Hepatocyte (in vitro differentiated cells): Measurements from ENCODE around the gene DIP2C. TPM values are rescaled to one million over a fixed set of nuclear protein-coding genes. Genes with fewer than 3 reads are reported as not detected.

Experiments used
- DNase-seq: peaks from one replicate; pipeline ENCODE4 v3.0.0-alpha.2; 2016; ENCODE audit warnings: low spot score
- H2AFZ ChIP-seq: fragments of 200-600 bp; sonication (generic); 2 replicates; pipeline ENCODE4 v1.6.0; 2016; ENCODE audit warnings: antibody characterized with exemption, mild to moderate bottlenecking
- H3K27ac ChIP-seq: fragments of 200-600 bp; sonication (generic); 2 replicates; pipeline ENCODE4 v1.5.1; 2016; ENCODE audit warnings: mild to moderate bottlenecking
- H3K27me3 ChIP-seq: fragments of 200-600 bp; sonication (generic); 2 replicates; pipeline ENCODE4 v1.6.1; 2016
- H3K36me3 ChIP-seq: fragments of 200-600 bp; sonication (generic); replicated peaks from 2 replicates; pipeline ENCODE4 v1.5.1; 2016; ENCODE audit warnings: low read depth; ENCODE audit not compliant: insufficient read depth
- H3K4me1 ChIP-seq: fragments of 200-600 bp; sonication (generic); 2 replicates; pipeline ENCODE4 v1.5.1; 2016; ENCODE audit warnings: mild to moderate bottlenecking, moderate library complexity; ENCODE audit not compliant: insufficient read depth
- H3K4me2 ChIP-seq: fragments of 200-600 bp; sonication (generic); 2 replicates; pipeline ENCODE4 v1.6.0; 2016
- H3K4me3 ChIP-seq: fragments of 200-600 bp; sonication (generic); 2 replicates; pipeline ENCODE4 v1.5.1; 2016; ENCODE audit warnings: mild to moderate bottlenecking
- H3K79me2 ChIP-seq: fragments of 200-600 bp; sonication (generic); 2 replicates; pipeline ENCODE4 v1.6.0; 2017; ENCODE audit warnings: mild to moderate bottlenecking
- H3K9me2 ChIP-seq: fragments of 200-600 bp; sonication (generic); replicated peaks from 2 replicates; pipeline ENCODE4 v1.6.0; 2017; ENCODE audit warnings: mild to moderate bottlenecking; ENCODE audit not compliant: insufficient read depth
- H3K9me3 ChIP-seq: fragments of 200-600 bp; sonication (generic); 2 replicates; pipeline ENCODE4 v1.5.1; 2016; ENCODE audit warnings: low read depth, mild to moderate bottlenecking
- H4K20me1 ChIP-seq: fragments of 200-600 bp; sonication (generic); 2 replicates; pipeline ENCODE4 v1.6.0; 2016; ENCODE audit warnings: mild to moderate bottlenecking; ENCODE audit not compliant: insufficient read depth, poor library complexity, severe bottlenecking
- EZH2 ChIP-seq: fragments of 200-600 bp; sonication (generic); IDR thresholded peaks from 2 replicates; pipeline ENCODE4 v1.6.1; 2016; ENCODE audit warnings: antibody characterized with exemption, mild to moderate bottlenecking, borderline replicate concordance
- EZH2phosphoT487 ChIP-seq: fragments of 200-600 bp; sonication (generic); IDR thresholded peaks from one replicate; pipeline ENCODE4 v1.6.1; 2018; ENCODE audit warnings: antibody characterized with exemption, mild to moderate bottlenecking, low read depth, moderate library complexity; ENCODE audit not compliant: unreplicated experiment, severe bottlenecking
- WGBS: methylation state at CpG from one replicate; pipeline ENCODE4 v1.1.6; 2016; ENCODE audit warnings: low lambda C conversion rate; ENCODE audit errors: missing lambda C conversion rate; 5-methylcytosine and 5-hydroxymethylcytosine counted together
- polyA plus RNA-seq: library from polyadenylated mRNA; unstranded; fragments of >200 nt; fragmentation: Nextera tagmentation; extraction: Ambion mirVana; gene quantifications from 2 replicates; pipeline ENCODE4 v1.2.1, GENCODE V29; 2016
- total RNA-seq: library from RNA; depleted of rRNA; stranded (reverse); fragments of >200 nt; gene quantifications from 2 replicates; pipeline ENCODE4 v1.2.3, GENCODE V29; 2014
- TF ChIP-seq, protein P1 (sequence below): fragments of 200-600 bp; sonication (generic); IDR thresholded peaks from 2 replicates; pipeline ENCODE4 v1.5.1; 2016; ENCODE audit warnings: antibody characterized with exemption, mild to moderate bottlenecking; ENCODE audit not compliant: poor library complexity

The DIP2C gene
- total and polyA plus RNA-seq, 2 experiments from 2014 or later: 11.1 to 12.8 TPM

DNA sequence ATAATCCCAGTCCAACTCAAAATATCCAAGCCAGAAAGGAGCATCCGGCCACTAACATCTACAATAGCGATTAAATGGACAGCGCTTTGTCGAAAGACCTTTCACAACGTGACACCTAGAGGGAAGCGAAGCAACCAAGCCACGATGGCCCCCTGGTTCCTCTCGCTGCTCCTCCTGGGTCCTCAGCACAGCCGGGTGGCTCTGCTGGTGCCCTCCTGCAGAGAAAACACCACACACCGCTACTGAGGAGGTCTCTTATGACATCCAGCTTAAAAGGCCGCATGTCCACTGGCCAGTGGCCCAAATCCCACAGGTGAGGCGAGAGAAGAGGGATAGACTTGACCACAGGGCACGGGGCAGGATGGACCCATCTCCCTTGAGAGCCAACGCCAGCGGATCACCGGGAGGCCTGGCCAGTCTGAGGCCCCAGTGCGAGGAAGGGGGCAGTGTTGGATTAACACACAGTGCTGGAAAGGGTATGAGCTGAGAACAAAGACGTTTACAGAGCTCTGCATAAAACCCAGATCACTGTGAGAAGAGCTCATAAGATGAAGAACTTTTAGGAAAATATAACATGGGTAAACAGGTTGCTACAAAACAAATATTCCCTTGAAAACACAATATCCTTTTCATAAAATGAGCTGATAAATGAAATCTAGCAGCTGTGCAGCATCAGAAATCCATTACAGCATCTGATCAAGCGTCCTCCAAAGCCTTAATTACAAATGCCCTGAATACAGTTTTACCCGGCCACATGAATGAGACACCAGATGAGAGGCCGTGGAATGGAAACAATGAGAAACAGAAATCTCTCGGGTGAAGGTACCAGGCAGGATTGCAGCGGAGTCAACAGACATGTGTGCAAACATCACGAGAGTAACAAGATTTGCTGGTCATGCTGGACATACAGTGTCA lies 236.7 kb downstream of the DIP2C start:
- peak overlapping the region; percentile 14 for H3K4me2 ChIP-seq
- H3K79me2 ChIP-seq: peaks cover 5% of the 10 kb centered on the region
- no peaks in the 10 kb centered on the region for H4K20me1 ChIP-seq
- H3K4me1 ChIP-seq: peaks cover 19% of the 10 kb centered on the region
- H2AFZ ChIP-seq: no peak overlapping the region
- no peak for DNase-seq
- no peak overlapping the region for H3K4me3 ChIP-seq
- no peak for TF ChIP-seq EZH2
- TF ChIP-seq, protein P1, sequence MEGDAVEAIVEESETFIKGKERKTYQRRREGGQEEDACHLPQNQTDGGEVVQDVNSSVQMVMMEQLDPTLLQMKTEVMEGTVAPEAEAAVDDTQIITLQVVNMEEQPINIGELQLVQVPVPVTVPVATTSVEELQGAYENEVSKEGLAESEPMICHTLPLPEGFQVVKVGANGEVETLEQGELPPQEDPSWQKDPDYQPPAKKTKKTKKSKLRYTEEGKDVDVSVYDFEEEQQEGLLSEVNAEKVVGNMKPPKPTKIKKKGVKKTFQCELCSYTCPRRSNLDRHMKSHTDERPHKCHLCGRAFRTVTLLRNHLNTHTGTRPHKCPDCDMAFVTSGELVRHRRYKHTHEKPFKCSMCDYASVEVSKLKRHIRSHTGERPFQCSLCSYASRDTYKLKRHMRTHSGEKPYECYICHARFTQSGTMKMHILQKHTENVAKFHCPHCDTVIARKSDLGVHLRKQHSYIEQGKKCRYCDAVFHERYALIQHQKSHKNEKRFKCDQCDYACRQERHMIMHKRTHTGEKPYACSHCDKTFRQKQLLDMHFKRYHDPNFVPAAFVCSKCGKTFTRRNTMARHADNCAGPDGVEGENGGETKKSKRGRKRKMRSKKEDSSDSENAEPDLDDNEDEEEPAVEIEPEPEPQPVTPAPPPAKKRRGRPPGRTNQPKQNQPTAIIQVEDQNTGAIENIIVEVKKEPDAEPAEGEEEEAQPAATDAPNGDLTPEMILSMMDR: no peak
- no peak for TF ChIP-seq EZH2phosphoT487
- no peaks in the 10 kb centered on the region for H3K27me3 ChIP-seq
- H3K9me2 ChIP-seq: no peaks in the 10 kb centered on the region
- 82% methylated on average over 24 of the region's 24 CpGs for WGBS
- H3K36me3 ChIP-seq: no peaks in the 10 kb centered on the region
- H3K9me3 ChIP-seq: no peaks in the 10 kb centered on the region
- peak overlapping the region; percentile 49 for H3K27ac ChIP-seq

DNA sequence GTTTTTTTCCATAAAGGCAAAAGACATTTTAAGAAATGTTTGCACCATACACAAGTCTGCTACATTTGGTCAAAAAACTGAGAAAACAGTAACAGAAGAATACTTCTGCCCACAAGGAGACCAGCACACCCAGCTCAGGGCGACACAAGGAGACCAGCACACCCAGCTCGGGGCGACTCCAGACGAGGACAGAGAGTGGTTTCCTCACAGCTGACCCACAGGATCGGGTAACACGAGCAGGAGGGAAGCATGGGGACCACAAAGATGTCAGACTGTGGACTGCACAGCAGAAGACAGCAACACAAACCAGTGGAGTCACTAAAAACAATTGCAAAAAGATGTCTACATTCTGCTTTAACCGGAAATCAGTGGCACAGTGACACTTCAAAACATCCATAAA lies 237.6 kb downstream of the DIP2C start:
- Histone ChIP-seq H3K27ac (no peak overlapping the region), H3K36me3 (no peaks in the 10 kb centered on the region), H3K79me2 (peaks cover 5% of the 10 kb centered on the region), H4K20me1 (no peaks in the 10 kb centered on the region), H3K9me3 (no peaks in the 10 kb centered on the region), H2AFZ (no peak overlapping the region), H3K4me2 (no peak overlapping the region), H3K4me3 (no peak overlapping the region), H3K9me2 (no peaks in the 10 kb centered on the region), H3K4me1 (peaks cover 19% of the 10 kb centered on the region), H3K27me3 (no peaks in the 10 kb centered on the region)
- DNase-seq: no peak
- TF ChIP-seq, protein P1: no peak
- no peak for TF ChIP-seq EZH2phosphoT487
- TF ChIP-seq EZH2: no peak
- 80% methylated on average over 7 of the region's 7 CpGs for WGBS

DNA sequence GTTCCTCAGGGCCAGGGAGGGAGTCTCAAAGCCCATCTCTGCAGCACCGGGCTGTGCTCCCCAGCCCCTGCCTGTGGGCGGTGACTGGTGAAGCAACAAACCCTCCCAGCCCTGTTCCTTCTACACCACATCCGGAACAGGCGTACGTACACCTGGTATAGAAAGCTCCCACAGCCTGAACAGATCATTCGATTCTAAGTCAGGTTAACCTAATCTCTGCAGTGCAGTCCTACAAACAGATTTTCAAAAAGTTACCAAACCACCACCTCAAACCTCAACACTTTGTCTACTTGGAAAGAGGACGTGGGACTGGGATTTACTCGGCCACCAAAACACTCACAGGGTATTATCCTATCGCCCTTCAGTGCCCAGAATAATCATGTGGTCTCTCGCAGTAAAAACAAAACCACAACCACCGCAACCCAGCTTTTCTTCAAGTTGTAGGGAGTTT lies 238.4 kb downstream of the DIP2C start:
- Histone ChIP-seq H3K27ac (no peak overlapping the region), H3K9me2 (no peaks in the 10 kb centered on the region), H3K79me2 (peaks cover 5% of the 10 kb centered on the region), H4K20me1 (no peaks in the 10 kb centered on the region), H3K36me3 (no peaks in the 10 kb centered on the region), H2AFZ (no peak overlapping the region), H3K4me1 (peaks cover 19% of the 10 kb centered on the region), H3K4me2 (no peak overlapping the region), H3K9me3 (no peaks in the 10 kb centered on the region), H3K4me3 (no peak overlapping the region), H3K27me3 (no peaks in the 10 kb centered on the region)
- no peak for DNase-seq
- WGBS: 78% methylated on average over 11 of the region's 11 CpGs
- TF ChIP-seq, protein P1: no peak
- no peak for TF ChIP-seq EZH2
- no peak for TF ChIP-seq EZH2phosphoT487
